NCI-H187 treated with DMSO at 0.1 percent for 48 hours (cell line): ENCODE data around the gene PRR32.
"Not testable (repeated sequence)": the region's sequence is repeated elsewhere in the genome, so short reads cannot be mapped to it uniquely, and the experiment has no call there.

Experiments
- DNase-seq: peaks from one replicate; lab custom pipeline; 2025; lab: John Stamatoyannopoulos, UW

Gene PRR32, protein sequence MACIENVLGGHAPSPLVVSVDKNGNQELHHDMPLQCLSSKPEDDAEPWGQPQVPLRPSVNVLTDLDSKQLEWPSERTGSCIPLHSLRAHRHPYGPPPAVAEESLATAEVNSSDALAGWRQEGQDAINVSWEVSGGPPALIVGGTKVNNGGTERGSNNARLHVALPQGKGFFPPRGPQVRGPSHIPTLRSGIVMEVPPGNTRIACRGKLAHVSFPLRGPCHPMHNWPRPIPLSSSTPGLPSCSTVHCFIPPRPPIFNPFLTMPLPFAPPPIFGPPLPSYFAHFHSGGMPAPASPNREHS

DNA sequence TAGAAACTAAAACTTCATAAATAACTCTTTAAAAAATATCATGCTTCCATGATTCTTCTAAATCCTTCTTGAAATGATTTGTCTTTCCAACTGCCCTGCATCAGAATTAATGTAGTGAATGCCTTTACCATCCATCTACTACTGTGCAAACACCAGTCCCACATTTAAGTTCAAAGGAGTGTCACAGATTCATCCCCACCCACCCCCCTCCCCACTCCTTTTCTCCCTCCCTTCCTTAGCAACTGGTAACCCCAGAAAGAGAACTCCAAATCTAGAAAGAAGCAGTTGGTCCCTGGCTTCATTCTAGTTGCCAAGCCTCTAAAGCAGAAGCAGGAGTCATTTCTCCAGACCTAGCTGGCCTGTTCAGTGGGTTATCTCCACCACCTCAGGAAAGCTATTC is at the start of gene PRR32:
Gene PRR32 (plus strand): TSS at position 301 of the 400 bp plus-strand sequence. CDS start 115 bp downstream, outside the sequence.
- DNase-seq, result no peak

- no peak for DNase-seq
Measured at GRCh38 chrX:126770179-126770578, 49.4 kb upstream of the PRR32 start.

GRCh38 chrX:126785539-126785938 is 34.0 kb upstream of the PRR32 start:
- no peak for DNase-seq

GRCh38 chrX:126799059-126799458 is 20.5 kb upstream of the PRR32 start:
- DNase-seq, result no peak

DNA sequence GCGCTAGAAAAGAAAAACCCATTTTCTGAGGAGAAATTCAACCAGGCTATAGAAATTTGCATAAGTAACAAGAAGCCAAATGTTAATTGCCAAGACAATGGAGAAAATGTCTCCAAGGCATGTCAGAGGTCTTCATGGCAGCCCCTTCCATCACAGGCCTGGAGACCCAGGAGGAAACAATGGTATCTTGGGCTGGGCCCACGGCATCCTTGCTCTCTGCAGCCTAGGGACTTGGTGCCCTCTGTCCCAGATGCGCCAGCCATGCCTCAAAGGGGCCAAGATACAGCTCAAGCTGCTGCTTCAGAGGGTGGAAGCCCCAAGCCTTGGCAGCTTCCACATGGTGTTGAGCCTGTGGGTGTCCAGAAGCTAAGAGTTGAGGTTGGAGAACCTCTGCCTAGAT is 12.7 kb upstream of the PRR32 start:
- not testable (repeated sequence) for DNase-seq

- DNase-seq, result no peak
Measured at GRCh38 chrX:126815806-126816205, 3.7 kb upstream of the PRR32 start.

DNA sequence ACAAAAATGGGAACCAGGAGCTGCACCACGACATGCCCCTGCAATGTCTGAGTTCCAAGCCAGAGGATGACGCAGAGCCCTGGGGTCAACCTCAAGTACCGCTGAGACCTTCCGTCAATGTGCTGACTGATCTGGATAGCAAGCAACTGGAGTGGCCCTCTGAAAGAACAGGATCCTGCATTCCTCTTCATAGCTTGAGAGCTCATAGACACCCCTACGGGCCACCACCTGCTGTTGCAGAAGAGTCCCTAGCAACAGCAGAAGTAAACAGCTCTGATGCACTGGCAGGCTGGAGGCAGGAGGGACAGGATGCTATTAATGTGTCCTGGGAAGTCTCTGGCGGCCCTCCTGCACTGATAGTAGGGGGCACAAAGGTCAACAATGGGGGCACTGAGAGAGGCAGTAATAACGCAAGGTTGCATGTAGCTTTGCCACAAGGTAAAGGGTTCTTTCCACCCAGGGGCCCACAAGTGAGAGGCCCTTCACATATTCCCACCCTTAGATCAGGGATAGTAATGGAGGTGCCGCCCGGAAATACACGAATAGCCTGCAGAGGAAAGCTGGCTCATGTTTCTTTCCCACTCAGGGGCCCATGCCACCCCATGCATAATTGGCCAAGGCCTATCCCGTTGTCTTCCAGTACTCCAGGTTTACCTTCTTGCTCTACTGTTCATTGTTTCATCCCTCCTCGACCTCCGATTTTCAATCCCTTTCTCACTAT is 1.3 kb downstream of the PRR32 start:
- DNase-seq, result no peak

DNA sequence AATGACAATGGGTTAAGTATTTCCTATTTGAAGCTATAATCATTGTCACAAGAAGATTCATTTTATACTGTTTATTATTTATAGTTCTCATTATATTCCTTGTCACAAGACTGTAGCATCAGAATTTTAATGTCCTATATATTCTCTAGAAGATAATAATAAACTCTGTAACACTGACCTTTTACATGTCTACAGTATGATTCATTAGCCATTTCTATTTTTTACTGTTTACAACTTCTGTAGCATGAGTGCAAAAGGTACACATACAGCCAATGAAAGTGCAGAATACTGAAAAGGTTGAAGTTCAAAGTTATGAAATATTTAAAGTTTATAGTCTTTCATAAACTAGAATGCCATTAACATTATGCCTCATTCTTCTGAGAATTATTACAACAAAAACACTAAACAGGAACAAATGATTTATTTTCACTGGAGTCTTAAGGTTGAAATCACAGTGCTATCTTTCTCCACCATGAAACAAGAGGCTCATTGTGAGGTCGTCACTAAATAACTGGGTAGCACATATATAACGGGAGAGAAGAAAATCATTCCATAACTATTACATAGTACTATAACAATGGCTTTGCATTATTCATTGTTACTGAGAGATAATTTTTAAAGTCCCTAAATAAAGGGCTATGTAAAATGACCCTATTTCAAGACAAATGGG is 4.9 kb downstream of the PRR32 start:
- no peak for DNase-seq

GRCh38 chrX:126825566-126826193 is 6.2 kb downstream of the PRR32 start:
- DNase-seq, result no peak

DNA sequence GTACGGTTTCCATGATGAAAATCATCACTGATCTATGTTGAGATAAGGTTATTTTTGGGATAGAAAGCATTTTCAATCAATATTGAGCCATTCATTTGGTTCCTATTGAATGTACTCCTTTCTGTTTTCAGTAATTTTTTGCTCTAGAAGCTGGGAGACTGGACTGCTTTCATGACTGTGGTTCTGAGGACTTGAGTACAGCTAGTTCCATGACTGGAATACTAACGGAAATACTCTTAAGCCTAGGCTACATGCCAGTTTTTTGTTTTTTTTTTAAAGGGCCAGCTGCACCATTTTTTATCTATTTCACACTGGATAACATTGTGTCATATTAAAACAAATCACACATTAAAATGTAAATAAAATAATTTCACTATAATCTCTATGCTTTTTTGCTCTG is 16.7 kb downstream of the PRR32 start:
- no peak for DNase-seq

- DNase-seq, result no peak
Measured at GRCh38 chrX:126847143-126847542, 27.6 kb downstream of the PRR32 start.

DNA sequence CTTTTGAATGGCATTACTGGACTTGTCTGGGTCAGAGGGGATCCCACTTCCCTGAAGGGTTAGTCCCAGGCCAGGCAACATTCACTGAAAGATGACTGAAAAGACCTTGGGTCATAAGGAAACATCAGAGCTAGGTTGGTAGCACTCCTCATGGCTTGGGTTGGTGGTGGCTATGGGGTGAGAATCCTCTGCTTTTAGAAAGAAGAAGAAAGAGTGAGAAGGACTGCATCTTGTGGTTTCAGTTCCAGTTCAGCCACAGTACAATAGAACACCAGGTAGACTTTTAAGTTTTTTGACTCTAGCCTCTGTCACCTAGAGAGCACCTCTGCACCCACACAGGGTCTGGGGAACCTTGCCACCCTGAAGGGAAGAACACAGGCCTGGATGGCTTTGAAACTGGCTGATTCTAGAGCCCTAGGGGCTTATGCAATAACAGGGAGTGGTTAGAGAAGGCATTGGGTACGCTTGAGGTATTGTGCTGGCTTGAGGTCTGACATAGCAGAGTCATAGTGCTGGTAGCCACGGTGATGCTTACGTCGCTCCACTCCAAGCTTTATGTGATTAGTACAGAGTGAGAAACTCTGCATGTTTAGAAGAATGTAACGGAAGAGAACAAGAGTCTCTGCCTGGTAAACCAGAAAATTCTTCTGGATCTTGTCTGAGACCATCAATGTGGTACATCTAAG is 36.5 kb downstream of the PRR32 start:
- no peak for DNase-seq
